ENCODE measurements around the gene RGS3.

DNA sequence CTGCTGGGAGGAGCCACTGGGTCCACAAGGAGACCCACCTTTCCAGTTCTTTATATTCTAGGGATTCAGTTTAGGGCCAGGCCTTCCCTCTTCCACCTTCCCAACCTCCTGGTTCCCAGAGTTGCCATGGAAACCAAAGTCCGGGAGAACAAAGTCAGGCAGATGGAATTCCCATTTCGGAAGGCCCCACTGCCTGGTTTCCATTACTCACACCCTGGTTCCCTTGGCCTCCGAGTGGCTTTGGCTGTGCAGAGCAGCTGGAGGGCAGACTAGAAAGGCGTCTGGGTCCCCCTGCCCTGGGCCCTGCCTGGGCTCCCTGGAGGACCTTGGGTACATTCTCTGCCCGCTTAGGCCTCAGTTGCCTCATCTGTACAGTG is 136.1 kb downstream of the RGS3 start:
- TF ChIP-seq CTCF (IDR thresholded peaks at IDR 0.05; ENCODE audit: low read length) (no peak), EZH2 (optimal IDR thresholded peaks at IDR 0.05; ENCODE audit: low read depth, low read length) (no peak)

All from MM.1S (cell line).